ENCODE measurements around the gene MAGEH1. TPM values are rescaled to one million over a fixed set of nuclear protein-coding genes. Genes with fewer than 3 reads are reported as not detected.
A peak's percentile ranks its signal among the peaks of the same experiment; 100 is the strongest.

MAGEH1 gene
- total RNA-seq, 4 donors from 2014 or later = 36.9 to 99.6 (median 66.5) TPM

GRCh38 chrX:55489314-55490009, 37.5 kb downstream of the MAGEH1 start, which contains the start of gene USP51:
Gene USP51, minus strand, starts transcription at chrX:55489848. Its CDS starts 909 bp downstream, at chrX:55488939.
- no peaks in the 10 kb centered on the region for H3K4me1 ChIP-seq
- intact Hi-C loops (cut with DNase I; ENCODE audit: low total_unique reads) = no loop called here
- TF ChIP-seq, protein P1, sequence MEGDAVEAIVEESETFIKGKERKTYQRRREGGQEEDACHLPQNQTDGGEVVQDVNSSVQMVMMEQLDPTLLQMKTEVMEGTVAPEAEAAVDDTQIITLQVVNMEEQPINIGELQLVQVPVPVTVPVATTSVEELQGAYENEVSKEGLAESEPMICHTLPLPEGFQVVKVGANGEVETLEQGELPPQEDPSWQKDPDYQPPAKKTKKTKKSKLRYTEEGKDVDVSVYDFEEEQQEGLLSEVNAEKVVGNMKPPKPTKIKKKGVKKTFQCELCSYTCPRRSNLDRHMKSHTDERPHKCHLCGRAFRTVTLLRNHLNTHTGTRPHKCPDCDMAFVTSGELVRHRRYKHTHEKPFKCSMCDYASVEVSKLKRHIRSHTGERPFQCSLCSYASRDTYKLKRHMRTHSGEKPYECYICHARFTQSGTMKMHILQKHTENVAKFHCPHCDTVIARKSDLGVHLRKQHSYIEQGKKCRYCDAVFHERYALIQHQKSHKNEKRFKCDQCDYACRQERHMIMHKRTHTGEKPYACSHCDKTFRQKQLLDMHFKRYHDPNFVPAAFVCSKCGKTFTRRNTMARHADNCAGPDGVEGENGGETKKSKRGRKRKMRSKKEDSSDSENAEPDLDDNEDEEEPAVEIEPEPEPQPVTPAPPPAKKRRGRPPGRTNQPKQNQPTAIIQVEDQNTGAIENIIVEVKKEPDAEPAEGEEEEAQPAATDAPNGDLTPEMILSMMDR (IDR thresholded peaks at IDR 0.05) = peak in 2 of 4 experiments; percentile 2 to 4
- TF ChIP-seq POLR2A (IDR thresholded peaks at IDR 0.05) = peak in 1 of 2 donors; percentile 27
- peak within 1 kb of the TSS; percentile 53 to 83 for H3K4me3 ChIP-seq
- H3K36me3 ChIP-seq = no peaks in the 10 kb centered on the region
- peak; percentile 51 to 52 for DNase-seq
- peak within 1 kb of the TSS; percentile 96 to 98 for H3K27ac ChIP-seq
- H3K9me3 ChIP-seq = no peaks in the 10 kb centered on the region
- no peaks in the 10 kb centered on the region for H3K27me3 ChIP-seq

- no peak for TF ChIP-seq POLR2A (IDR thresholded peaks at IDR 0.05)
- H3K4me3 ChIP-seq = peak overlapping the region; percentile 53 to 83
- no peaks in the 10 kb centered on the region for H3K27me3 ChIP-seq
- no peaks in the 10 kb centered on the region for H3K4me1 ChIP-seq
- intact Hi-C loops (cut with DNase I; ENCODE audit: low total_unique reads) = no loop called here
- DNase-seq = no peak
- peak overlapping the region; percentile 96 to 98 for H3K27ac ChIP-seq
- no peaks in the 10 kb centered on the region for H3K9me3 ChIP-seq
- no peaks in the 10 kb centered on the region for H3K36me3 ChIP-seq
Observed at GRCh38 chrX:55490121-55490520, 38.2 kb downstream of the MAGEH1 start.

- H3K4me3 ChIP-seq = no peak overlapping the region
- no peak for TF ChIP-seq POLR2A (IDR thresholded peaks at IDR 0.05)
- TF ChIP-seq, protein P1 (IDR thresholded peaks at IDR 0.05) = no peak
- no peaks in the 10 kb centered on the region for H3K36me3 ChIP-seq
- no peak overlapping the region for H3K27ac ChIP-seq
- DNase-seq = no peak
- no peaks in the 10 kb centered on the region for H3K4me1 ChIP-seq
- no peaks in the 10 kb centered on the region for H3K9me3 ChIP-seq
- H3K27me3 ChIP-seq = no peaks in the 10 kb centered on the region
- intact Hi-C loops (cut with DNase I; ENCODE audit: low total_unique reads) = no loop called here
Observed at GRCh38 chrX:55490974-55491373, 39.0 kb downstream of the MAGEH1 start.

Small RNA genes within 50 kb of the gene (microRNA-seq; reads per million reads assigned to microRNA genes)
- not detected for gene MIR4536-1 (ENCODE audit: borderline microRNAs expressed, borderline replicate concordance)
- not detected for gene MIR4536-2 (ENCODE audit: borderline microRNAs expressed, borderline replicate concordance)

Small RNA genes within 50 kb of the gene (small RNA-seq; reads per million reads assigned to genes)
- gene MIR4536-2 = not detected

Other genes starting within 250 kb of the MAGEH1 start
- 1 to 10 TPM in 1 of 4 donors, not detected in 3; 1.2 TPM for gene PAGE5, start 231.8 kb upstream of the MAGEH1 start, total RNA-seq
- not detected for gene PAGE3, start 187.2 kb upstream of the MAGEH1 start, total RNA-seq
- gene USP51, start 37.7 kb downstream of the MAGEH1 start, total RNA-seq = 1 to 10 TPM in 3 of 4 donors, under 1 TPM in 1; 0.26 to 8.2 (median 4.4) TPM
- not detected for gene FOXR2, start 171.3 kb downstream of the MAGEH1 start, total RNA-seq

Measured in uterus (tissue), 4 donors.